KOPT-K1 (cell line): ENCODE data around the gene OR5B21.
A peak's percentile ranks its signal among the peaks of the same experiment; 100 is the strongest.

Source experiments
- H3K27ac ChIP-seq: fragments of 200-600 bp; sonication (generic); 2 replicates; pipeline ENCODE4 v1.5.1; 2016; ENCODE audit warnings: antibody characterized with exemption, mild to moderate bottlenecking, low read depth, low read length; ENCODE audit not compliant: poor library complexity, severe bottlenecking
- H3K36me3 ChIP-seq: fragments of 200-600 bp; sonication (generic); 2 replicates; pipeline ENCODE4 v1.5.1; 2017; ENCODE audit warnings: antibody characterized with exemption, mild to moderate bottlenecking, low read length, moderate library complexity; ENCODE audit not compliant: insufficient read depth
- H3K9me3 ChIP-seq: fragments of 200-600 bp; sonication (generic); 2 replicates; pipeline ENCODE4 v1.5.1; 2017; ENCODE audit warnings: antibody characterized with exemption, low read length, mild to moderate bottlenecking; ENCODE audit not compliant: insufficient read depth, poor library complexity, severe bottlenecking

The OR5B21 gene

GRCh38 chr11:58508005-58508404 is at the start of gene OR5B21:
Gene OR5B21 (minus strand): TSS chr11:58508105. CDS start chr11:58508105, 0 bp downstream.
- Histone ChIP-seq H3K36me3 (no peaks in the 10 kb centered on the region), H3K27ac (no peak within 1 kb of the TSS), H3K9me3 (no peaks in the 10 kb centered on the region)

- no peak overlapping the region for H3K27ac ChIP-seq
- peaks cover 100% of the 10 kb centered on the region for H3K36me3 ChIP-seq
- H3K9me3 ChIP-seq: no peaks in the 10 kb centered on the region
Observed at GRCh38 chr11:58549644-58550043, 41.7 kb upstream of the OR5B21 start.

- no peaks in the 10 kb centered on the region for H3K9me3 ChIP-seq
- peaks cover 93% of the 10 kb centered on the region for H3K36me3 ChIP-seq
- no peak overlapping the region for H3K27ac ChIP-seq
Observed at GRCh38 chr11:58546841-58547240, 38.9 kb upstream of the OR5B21 start.

- Histone ChIP-seq H3K36me3 (peaks cover 60% of the 10 kb centered on the region), H3K27ac (no peak overlapping the region), H3K9me3 (no peaks in the 10 kb centered on the region)
Observed at GRCh38 chr11:58531865-58532341, 24.0 kb upstream of the OR5B21 start.

- H3K9me3 ChIP-seq: no peaks in the 10 kb centered on the region
- peaks cover 69% of the 10 kb centered on the region for H3K36me3 ChIP-seq
- no peak overlapping the region for H3K27ac ChIP-seq
Observed at GRCh38 chr11:58530236-58530635, 22.3 kb upstream of the OR5B21 start.

GRCh38 chr11:58527429-58527828 is 19.5 kb upstream of the OR5B21 start:
- H3K36me3 ChIP-seq: peaks cover 62% of the 10 kb centered on the region
- no peaks in the 10 kb centered on the region for H3K9me3 ChIP-seq

GRCh38 chr11:58526721-58527120 is 18.8 kb upstream of the OR5B21 start:
- no peak overlapping the region for H3K27ac ChIP-seq
- peaks cover 58% of the 10 kb centered on the region for H3K36me3 ChIP-seq
- H3K9me3 ChIP-seq: no peaks in the 10 kb centered on the region

More at GRCh38 chr11:58527429-58527828, 19.5 kb upstream of the OR5B21 start:
- no peak overlapping the region for H3K27ac ChIP-seq

- H3K9me3 ChIP-seq: no peaks in the 10 kb centered on the region
- peak overlapping the region; percentile 41 for H3K27ac ChIP-seq
- peaks cover 46% of the 10 kb centered on the region for H3K36me3 ChIP-seq
Observed at GRCh38 chr11:58525037-58525614, 17.2 kb upstream of the OR5B21 start.

GRCh38 chr11:58524232-58525036 is 16.5 kb upstream of the OR5B21 start:
- Histone ChIP-seq H3K9me3 (no peaks in the 10 kb centered on the region), H3K36me3 (peaks cover 40% of the 10 kb centered on the region), H3K27ac (peak overlapping the region; percentile 41)

- Histone ChIP-seq H3K27ac (no peak overlapping the region), H3K9me3 (no peaks in the 10 kb centered on the region), H3K36me3 (no peaks in the 10 kb centered on the region)
Observed at GRCh38 chr11:58513747-58514367, 6.0 kb upstream of the OR5B21 start.

- no peaks in the 10 kb centered on the region for H3K9me3 ChIP-seq
- no peaks in the 10 kb centered on the region for H3K36me3 ChIP-seq
- no peak overlapping the region for H3K27ac ChIP-seq
Observed at GRCh38 chr11:58511636-58512035, 3.7 kb upstream of the OR5B21 start.

- Histone ChIP-seq H3K9me3 (no peaks in the 10 kb centered on the region), H3K36me3 (no peaks in the 10 kb centered on the region), H3K27ac (no peak overlapping the region)
Observed at GRCh38 chr11:58509748-58510147, 1.8 kb upstream of the OR5B21 start.

- no peaks in the 10 kb centered on the region for H3K36me3 ChIP-seq
- no peaks in the 10 kb centered on the region for H3K9me3 ChIP-seq
- no peak overlapping the region for H3K27ac ChIP-seq
Observed at GRCh38 chr11:58508814-58509213, 909 bp upstream of the OR5B21 start.

GRCh38 chr11:58507355-58507754 is 550 bp downstream of the OR5B21 start:
- Histone ChIP-seq H3K27ac (no peak overlapping the region), H3K9me3 (no peaks in the 10 kb centered on the region), H3K36me3 (no peaks in the 10 kb centered on the region)

- Histone ChIP-seq H3K27ac (no peak overlapping the region), H3K36me3 (no peaks in the 10 kb centered on the region), H3K9me3 (no peaks in the 10 kb centered on the region)
Observed at GRCh38 chr11:58506935-58507334, 970 bp downstream of the OR5B21 start.
